CD4-positive, alpha-beta T cell treated with Interleukin-21 for 1 hour (primary cell): Measurements from ENCODE around the gene HTR4.

Experiments used
- DNase-seq: peaks from one replicate; pipeline ENCODE4 v3.0.0-alpha.2; 2020

HTR4 gene

DNA sequence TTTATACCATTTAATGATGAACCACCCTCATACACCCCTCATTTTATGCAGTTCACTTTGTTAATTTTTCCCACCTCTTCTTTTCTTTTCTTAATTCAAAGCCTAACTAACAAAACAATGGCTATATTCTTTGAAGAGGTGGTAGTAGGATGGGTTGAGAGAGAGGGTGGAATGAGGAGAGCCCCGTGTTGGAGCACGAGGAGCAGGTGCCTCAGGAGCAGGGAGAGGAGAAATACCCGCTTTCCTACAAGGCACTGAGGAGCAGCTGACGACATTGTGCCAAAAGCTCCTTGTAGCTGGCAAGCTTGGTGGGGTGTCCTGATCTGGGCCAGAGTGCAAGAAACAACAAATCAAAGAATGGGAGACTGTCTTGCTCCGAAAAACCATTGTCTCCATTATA is 129.6 kb downstream of the HTR4 start:
- DNase-seq, result no peak

DNA sequence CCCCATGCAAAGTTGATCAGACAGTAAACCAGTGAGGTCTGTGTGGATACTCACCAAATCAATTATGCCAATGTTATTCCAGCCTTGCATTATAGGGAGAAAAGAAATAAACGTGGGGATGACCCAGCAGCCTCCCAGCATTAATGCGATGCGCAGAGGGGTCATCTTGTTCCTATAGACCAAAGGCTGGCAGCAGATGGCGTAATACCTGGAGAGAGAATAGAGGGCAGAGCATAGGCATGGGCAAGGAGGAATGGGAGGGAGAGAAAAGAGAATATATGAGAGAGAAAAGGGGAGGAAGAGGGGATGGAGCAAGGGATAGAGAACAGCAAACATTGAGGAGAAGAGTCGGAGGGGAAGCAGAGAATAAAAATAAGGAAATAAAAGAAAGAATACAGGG is 131.2 kb downstream of the HTR4 start:
- DNase-seq, result no peak

DNA sequence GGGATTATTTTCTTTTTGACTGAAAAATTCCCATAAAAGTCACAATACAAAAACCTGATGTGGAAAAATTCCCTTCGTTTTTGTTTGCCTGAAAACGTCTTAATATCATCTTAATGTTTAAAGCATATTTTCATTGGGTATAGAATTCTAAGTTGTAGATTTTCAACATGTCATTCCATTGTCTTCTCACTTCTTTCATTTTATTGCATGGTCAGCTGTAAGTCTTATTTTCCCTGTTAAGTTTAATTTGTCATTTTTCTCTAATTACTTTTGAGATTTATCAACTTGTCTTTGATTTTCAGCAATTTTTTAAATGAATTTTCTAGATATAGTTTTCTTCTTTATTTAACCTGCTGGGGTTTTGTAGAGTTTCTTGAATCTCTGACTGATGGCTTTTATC is 138.9 kb downstream of the HTR4 start:
- DNase-seq, result no peak

DNA sequence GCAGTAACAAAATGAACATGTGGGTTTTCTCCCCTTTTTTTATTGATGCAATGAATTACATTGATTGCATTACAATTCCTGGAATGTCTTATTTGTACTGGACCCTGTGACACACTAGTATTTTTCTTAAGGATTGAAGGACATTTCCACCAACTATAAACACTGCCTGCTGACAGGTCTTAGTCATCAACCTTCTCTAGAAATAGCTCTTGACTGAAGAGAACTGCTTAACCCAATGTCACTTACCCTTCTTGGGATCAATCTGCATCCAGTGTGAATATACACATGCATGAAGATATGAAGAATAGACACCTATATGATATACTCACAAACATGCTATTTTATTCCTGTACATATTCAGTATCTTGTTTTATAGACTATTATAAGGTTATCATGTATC is 140.0 kb downstream of the HTR4 start:
- no peak for DNase-seq

DNA sequence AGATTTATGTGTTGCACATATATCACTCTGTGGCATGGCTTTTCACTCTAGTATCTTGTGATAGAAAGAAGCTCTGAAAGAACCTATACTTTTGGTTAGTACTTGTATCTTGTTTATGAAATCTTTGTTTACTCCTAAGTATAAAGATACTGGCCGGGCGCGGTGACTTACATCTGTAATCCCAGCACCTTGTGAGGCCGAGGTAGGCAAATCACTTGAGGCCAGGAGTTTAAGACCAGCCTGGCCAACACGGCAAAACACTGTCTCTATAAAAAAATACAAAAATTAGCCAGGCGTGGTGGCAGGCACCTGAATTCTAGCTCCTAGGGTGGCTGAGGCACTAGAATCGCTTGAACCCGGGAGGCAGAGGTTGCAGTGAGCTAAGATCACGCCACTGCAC is 141.8 kb downstream of the HTR4 start:
- no peak for DNase-seq

DNA sequence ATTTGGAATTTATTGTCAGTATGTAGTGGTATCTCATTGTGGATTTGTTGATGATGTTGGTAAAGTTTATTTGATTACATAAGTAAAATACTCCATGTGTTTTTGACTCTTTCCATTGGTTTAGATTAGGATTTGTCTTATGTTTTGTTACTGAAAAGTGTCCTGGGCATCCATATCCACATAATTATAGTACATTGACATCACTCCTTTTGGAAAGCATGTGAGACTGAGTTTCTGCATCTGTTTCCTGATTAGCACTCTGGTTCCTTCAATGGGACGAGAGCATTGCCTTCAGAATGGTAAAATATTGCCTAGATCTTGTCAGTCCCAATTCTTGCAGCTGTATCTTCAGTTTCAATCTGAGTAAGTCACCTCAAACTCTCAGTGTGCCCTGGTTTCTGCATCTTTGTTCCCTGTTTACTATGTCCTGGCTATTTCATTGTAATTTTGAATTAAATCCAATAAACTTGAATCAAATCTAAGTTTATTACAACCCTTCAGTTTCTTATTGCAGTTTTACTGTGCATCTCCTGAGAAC is 142.4 kb downstream of the HTR4 start:
- no peak for DNase-seq

DNA sequence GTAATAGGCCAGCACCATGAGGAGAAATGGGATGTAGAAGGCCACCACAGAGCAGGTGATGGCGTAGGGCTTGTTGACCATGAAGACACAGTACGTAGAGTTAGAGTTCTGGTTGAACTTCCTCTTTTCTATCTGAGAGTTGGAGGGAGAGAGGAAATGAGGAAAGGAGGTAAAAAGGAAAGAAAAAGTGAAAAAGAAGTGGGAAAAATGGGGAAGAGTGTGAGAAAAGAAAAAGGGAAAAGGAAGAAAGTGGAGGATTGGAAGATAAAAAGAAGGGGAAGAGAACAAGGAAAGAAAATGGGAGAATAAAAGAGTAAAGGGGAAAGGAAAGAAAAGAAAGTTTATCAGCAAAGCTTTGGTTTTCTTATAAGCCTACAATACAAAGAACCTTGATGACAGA is 144.4 kb downstream of the HTR4 start:
- DNase-seq, result no peak

DNA sequence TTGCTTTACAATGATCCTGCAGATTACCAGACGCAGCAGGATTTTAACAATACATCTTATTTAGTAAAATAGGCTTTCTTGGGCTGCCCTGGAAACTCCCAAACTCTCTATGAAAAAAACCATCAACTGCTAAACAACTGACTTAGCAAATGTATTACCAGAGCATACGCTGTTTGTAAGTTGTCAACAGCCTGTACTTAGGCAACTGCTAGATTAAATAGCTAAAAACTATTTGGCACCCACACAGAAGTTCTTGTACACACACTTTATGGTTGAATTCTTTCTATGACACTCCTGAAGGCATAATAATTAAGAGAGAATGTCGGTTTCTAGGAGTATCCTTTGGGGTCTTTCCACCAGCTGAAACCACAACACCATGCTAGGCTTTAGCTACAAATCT is 146.7 kb downstream of the HTR4 start:
- DNase-seq, result no peak

DNA sequence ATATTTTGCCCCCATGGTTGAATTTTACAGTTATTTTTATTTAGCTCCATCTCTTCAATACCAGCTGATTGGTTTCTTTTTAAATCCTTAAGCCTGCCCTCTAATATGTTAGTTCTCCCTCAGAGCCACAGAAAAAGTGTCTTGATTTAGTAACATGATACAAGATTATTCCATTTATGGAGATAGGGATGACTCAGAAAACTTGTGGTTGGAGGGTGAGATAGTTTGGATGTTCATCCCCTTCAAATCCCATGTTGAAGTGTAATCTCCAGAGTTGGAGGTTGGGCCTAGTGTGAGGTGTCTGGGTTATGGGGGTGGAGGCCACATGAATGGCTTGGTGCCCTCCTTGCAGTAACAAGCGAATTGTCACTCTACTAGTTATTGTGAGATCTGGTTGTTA is 154.9 kb downstream of the HTR4 start:
- no peak for DNase-seq

DNA sequence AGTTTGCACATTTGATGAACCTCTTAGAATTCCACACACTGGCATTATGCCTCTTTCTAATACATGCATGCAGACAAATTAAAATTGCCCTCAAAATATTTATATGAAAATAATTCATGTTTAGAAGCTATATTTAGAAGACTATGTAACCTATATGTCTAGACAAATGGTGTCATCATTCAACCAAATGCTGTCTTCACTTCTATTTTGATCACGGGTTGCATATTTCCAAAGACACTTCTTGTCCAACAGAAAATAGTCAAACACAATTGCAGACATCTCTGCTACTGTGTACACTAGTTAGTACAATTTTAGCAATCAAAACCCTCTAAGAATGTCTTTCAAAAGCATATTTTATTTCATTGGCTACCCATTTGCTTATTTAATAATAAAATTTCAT is 156.6 kb downstream of the HTR4 start:
- no peak for DNase-seq

DNA sequence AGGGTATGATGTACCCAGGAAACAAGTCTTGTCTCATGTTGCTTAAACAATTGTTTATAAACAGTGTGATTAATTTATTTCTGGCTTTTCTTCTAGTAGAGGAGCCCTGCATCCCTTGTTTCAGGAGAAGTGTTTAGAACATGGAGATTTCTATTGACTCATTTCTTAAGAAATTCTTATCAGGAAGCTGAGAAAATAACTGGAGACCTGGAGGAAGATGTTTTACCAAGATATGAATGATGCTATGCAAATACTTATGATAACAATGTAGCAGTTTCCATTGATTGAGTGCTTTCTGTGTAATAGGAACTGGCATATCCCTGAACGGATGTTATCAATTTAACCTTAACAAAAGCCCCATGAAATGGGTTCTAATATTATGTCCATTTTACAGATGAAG is 162.0 kb downstream of the HTR4 start:
- DNase-seq, result no peak

DNA sequence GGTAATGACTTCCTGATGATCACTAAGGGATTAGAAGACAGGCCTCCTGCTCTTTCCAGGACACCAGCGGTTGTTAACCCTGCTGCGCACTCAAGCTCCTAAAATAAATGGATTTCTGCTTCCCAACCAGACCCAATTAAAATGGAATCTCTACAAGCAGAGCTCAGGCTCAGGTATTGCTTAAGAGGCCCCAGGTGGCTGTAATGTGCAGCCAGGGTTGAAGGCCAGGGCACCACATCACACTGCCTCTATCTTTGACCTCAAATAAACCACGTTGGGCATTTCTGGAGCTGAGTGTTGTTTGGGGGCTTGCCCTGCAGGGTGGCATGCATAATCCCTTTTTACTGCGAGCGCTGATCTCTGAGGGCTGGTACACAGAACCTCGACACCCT is 162.5 kb downstream of the HTR4 start:
- no peak for DNase-seq

DNA sequence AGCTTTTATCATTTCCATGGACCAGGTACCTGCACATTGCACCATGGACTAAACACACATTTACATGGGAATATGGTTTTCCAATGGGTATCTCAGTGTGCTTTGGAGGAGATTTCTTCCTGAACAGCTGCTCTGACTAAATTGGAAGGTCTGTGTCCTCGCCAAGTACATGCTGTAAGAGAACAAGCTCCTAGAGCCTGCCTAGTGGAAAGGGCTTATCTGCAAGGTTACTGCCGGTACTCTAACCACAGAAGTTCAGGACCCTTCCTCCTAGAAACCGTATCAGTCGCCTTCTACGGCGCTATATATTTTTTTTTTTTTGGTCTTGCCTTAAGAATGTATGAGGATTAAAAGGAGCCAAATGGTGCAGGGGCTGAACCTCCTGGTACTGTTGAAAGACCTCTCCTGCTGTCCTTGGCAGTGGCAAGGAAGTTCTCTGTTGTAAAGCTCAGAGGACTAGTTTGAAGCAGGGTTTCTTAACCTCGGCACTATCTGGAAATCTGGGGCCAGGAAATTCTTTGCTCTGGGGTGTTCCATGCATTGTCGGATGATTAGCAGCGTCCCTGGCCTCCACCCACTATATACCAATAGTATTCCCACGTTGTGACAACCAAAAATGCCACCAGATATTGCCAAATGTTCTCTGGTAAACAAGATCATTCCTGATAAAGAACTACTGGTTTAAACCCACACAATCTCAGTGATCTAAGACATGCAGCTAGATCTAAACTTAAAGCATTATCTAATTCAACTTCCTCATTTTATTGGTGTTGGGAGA is 163.1 kb downstream of the HTR4 start:
- DNase-seq, result no peak

DNA sequence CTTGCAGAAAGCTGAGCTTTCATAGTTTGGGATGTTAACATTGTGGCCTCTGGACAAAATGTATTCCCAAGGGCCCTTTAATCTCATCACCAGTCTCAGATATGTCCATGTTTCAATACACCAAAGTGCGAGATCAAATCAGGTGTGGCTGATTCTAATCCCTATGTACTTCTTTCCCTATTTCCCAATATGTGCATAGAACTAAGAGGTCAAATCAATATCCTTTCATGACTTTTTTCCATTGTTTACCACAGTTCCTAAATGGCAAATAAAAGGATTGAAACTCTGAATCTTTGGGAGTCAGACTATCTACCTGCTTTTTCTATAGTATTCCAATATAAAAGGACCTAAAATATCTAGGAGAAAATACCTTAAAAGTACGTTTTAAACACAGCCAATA is 165.6 kb downstream of the HTR4 start:
- DNase-seq, result no peak

DNA sequence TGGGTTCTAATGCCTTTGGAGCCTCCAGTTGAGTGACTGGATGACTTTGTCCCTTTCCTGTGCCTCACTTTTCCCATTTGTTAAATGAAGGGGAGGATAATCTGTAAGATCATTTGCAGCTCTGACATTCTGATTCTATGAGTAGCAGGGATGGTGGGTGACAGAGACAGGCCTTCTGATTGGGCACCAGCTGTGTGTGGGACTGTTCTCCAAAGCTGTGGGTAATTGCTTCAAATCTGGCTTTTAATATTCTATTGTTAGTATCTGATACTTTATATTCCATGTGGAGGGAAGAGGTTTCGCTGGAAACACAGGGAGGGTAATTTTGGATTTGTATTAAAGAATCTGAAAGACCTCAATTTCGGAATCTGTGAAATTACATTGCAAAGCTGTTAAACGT is 167.9 kb downstream of the HTR4 start:
- DNase-seq, result no peak

DNA sequence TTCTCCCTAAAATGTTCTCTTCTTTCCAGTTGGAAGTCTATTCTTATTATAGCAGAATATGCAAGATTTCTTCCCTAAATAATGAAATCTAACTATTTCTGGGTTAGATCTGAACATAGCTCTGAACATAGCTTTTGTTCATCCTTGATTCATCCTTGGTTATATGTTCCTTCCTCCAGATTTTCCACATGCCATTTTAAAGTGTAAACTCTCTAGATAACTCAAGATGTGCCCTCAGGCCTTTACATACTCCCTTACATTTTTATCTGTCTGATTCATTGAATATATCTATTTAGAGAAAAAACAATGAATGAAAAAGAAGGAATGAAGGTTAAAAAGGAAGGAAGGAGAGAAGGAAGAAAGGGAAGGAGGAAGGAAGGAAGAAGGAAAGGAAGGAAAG is 169.7 kb downstream of the HTR4 start:
- DNase-seq, result no peak

DNA sequence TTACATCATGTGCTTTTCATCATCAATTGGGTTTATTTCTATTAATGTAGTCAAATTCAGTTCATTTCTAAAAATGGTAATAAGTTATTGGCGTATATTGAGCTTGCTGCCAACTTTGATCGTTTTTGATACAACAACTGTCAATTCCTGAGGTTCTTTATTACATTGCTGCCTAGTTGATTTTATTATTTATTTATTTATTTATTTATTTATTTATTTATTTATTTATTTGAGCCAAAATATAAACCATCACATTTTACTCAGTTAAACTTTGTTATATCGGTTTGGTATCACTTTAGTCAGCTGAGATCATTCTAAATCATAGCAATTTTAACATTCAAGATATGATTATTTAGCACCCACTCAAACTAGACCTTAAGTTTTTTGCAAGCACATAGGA is 170.6 kb downstream of the HTR4 start:
- DNase-seq, result no peak

DNA sequence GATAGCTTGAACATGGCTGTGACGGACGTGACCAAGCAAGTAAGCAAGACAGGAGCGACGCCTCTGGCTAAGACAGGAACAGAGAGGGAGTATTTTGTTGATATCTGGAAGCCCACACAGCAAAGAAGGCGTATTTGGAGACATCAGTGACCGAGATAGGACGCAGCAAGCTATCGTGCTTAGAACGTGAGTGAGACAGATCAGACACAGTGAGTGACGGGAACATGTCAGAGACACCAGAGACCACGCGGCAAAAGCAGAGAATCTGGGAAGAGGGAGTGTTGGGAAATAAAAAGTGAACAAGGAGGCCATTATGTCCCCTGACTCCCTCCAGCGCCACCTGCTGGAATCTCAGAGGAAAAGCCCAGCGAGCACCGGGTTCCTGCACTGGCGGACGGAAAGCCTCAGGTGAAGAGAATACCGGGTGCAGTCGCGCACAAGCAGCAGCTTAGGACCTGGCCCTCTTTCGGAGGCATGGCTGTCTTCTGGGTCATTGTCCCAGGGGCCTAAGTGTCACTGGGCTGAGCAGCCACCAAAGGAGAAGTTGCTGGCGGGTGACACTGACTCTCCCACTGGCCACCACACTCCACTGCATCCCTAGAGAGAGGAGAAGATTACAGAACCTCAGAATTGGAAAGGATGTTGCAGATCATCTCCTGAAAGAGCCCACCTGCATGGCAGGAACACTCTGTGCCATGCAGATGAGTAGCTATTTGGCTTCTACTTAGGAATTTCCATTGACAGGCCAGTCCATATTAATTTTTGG is 171.4 kb downstream of the HTR4 start:
- peak; percentile 45 for DNase-seq

DNA sequence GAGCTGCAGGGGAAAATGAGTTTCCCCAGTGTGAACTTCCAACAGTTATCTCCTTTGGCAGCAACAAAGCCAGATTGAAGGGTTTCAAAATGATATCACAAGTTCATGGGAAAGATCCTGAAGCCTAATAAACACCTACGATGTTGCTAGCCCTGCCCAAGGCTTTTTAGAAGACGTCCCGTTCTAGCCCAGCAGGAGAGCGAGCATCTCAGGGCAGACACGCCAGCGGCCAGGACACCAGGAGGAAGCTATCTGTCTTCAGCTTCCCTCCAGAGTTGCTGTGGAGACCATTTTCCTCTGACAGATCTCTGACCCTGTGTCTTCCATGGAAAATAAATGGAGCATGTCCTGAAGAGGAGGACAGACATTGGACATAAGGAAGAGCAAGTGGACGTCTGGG is 172.1 kb downstream of the HTR4 start:
- DNase-seq, result no peak

DNA sequence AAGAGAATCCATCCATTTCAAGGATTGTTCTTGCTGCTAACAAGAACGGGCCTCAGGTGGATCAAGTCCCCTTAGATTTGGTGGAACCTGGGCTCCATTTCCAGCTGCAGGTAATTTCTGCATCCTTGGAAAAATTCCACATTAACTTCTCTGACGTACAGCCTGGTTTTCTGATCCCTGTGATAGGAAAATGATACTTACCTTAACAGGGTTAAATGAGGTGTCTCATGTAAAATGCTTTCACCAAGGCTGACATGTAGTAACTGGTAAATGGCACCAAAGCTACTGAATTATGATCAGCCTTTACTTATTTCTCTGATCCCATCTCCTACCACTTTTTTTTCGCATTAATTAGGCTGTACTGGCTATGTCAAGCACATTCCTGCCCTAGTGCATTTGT is 176.9 kb downstream of the HTR4 start:
- no peak for DNase-seq

DNA sequence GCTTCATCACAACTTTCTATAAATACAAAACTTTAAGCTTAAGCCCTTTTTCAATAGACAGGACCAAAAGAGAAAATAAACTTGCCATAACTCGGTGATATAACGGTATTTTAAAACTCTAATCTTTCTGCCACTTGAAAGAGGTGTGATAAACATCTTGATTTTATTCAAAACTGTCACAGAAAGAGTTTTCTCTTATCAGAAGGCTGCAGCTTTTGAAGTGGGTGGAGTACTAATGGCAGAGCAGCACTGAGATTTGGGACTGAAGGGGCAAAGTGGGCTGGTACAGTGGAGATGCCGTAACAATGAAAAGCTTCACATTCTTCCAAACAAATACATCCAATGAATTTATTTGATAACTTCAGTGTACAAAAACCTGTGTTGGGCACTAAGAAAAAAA is 178.0 kb downstream of the HTR4 start:
- no peak for DNase-seq

DNA sequence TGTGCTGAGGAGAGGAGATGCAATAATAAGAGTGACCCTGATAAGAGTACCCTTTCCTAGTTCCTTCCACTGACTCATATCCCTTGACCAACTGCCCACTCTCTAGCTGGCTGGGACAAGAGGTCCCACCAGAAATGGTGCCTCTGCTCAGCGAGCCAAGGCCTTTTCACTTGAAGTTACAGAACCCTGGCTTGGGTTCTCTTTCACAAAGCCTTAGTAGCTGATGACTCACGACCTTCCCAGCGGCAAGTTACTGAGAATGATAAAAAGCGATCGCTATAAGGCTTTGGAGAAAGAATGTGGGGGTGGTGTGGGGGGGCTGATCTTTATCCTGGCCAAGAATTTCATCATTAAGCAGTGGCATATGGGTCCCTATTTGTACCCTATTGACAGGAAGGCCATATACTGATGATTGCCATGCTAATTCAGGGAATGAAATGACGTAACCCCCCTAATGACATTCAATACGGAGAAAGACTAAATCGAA is 180.3 kb downstream of the HTR4 start:
- DNase-seq, result no peak

DNA sequence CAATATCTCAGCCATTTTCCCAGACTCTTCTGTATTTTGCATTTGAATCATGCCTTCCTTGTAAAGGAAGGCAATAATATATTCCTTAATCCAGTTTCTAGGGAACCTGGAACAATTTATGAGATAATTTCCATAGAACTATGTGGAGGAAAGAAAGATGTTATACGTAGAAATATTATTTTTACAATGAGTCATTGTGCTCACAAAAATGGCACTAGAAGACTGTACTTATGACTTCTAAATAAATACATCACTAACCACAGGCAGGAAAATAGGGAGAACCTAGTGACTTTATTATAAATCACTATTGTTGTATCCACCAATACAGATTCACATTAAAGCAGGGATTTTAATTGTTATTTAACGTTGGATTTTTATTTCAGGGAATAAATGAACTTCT is 182.9 kb downstream of the HTR4 start:
- no peak for DNase-seq

DNA sequence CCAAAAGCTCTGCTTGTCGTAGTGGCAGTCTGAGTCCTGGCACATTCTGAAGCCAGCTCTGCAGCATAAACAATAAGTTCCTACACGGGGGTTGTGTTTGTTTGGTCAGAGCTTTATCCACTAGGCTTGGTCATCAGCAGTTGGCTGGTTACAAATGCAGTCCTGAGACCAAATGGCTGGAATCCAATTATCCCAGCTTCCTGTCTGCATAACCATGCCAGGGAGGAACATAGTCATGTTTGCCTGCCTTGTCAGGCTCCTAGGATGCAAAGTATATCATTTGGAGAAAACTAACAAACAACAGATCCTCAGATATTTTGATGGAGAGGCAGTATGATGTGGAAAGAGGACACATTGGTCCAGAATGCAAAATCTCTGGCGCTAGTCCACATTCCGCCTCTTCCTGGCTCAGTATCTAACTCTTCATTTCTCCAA is 184.8 kb downstream of the HTR4 start:
- DNase-seq, result no peak
